ENCODE data around the gene NOS1.

DNA sequence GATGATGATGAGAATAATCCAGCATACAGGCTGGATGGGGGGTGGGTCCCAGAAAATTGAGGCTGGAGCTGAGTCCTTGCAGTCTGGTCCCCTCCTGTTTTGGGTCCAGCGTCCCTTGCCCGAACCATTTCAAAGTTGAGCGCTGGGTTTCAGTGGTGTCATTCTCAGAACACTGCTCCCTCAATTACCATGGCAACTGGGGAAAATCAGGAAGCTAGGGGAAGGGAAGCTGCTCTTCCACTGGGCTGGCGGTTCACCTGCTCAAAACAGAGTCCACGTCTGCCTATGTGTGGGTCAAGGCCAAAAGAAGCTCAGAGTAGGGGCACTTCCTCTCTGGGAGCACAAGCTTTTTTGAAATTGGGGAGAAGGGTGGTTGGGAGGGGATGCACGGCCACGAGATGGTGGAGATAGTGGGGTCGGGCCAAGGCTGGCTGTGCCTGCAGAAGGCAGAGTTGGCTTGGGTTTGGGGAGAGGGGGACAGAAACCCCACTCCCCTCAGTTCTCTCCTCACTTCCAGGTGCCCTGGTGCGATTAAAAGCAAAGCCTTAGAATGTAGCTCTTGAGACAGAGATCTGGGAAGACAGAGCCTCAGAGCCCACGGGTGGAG lies 1.7 kb upstream of the NOS1 start:
- TF ChIP-seq TAF1 (IDR thresholded peaks at IDR 0.05; ENCODE audit: low read depth) (no peak), EZH2 (IDR thresholded peaks at IDR 0.05; ENCODE audit: borderline replicate concordance, insufficient read depth, low read length, poor library complexity, severe bottlenecking) (no peak), POLR2AphosphoS5 (IDR thresholded peaks at IDR 0.05) (no peak), SMC3 (conservative IDR thresholded peaks at IDR 0.05; ENCODE audit: poor library complexity) (no peak), RAD21 (conservative IDR thresholded peaks at IDR 0.05) (no peak), EP300 (conservative IDR thresholded peaks at IDR 0.05; ENCODE audit: poor library complexity, severe bottlenecking) (no peak)
- TF ChIP-seq, protein P1, sequence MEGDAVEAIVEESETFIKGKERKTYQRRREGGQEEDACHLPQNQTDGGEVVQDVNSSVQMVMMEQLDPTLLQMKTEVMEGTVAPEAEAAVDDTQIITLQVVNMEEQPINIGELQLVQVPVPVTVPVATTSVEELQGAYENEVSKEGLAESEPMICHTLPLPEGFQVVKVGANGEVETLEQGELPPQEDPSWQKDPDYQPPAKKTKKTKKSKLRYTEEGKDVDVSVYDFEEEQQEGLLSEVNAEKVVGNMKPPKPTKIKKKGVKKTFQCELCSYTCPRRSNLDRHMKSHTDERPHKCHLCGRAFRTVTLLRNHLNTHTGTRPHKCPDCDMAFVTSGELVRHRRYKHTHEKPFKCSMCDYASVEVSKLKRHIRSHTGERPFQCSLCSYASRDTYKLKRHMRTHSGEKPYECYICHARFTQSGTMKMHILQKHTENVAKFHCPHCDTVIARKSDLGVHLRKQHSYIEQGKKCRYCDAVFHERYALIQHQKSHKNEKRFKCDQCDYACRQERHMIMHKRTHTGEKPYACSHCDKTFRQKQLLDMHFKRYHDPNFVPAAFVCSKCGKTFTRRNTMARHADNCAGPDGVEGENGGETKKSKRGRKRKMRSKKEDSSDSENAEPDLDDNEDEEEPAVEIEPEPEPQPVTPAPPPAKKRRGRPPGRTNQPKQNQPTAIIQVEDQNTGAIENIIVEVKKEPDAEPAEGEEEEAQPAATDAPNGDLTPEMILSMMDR (IDR thresholded peaks at IDR 0.05; ENCODE audit: poor library complexity, severe bottlenecking), result no peak
- TF ChIP-seq, protein P2, sequence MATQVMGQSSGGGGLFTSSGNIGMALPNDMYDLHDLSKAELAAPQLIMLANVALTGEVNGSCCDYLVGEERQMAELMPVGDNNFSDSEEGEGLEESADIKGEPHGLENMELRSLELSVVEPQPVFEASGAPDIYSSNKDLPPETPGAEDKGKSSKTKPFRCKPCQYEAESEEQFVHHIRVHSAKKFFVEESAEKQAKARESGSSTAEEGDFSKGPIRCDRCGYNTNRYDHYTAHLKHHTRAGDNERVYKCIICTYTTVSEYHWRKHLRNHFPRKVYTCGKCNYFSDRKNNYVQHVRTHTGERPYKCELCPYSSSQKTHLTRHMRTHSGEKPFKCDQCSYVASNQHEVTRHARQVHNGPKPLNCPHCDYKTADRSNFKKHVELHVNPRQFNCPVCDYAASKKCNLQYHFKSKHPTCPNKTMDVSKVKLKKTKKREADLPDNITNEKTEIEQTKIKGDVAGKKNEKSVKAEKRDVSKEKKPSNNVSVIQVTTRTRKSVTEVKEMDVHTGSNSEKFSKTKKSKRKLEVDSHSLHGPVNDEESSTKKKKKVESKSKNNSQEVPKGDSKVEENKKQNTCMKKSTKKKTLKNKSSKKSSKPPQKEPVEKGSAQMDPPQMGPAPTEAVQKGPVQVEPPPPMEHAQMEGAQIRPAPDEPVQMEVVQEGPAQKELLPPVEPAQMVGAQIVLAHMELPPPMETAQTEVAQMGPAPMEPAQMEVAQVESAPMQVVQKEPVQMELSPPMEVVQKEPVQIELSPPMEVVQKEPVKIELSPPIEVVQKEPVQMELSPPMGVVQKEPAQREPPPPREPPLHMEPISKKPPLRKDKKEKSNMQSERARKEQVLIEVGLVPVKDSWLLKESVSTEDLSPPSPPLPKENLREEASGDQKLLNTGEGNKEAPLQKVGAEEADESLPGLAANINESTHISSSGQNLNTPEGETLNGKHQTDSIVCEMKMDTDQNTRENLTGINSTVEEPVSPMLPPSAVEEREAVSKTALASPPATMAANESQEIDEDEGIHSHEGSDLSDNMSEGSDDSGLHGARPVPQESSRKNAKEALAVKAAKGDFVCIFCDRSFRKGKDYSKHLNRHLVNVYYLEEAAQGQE (IDR thresholded peaks at IDR 0.05; ENCODE audit: borderline replicate concordance), result no peak
